MCF 10A (cell line): Measurements from ENCODE around the gene PRKAR2B. TPM values are rescaled to one million over a fixed set of nuclear protein-coding genes. Genes with fewer than 3 reads are reported as not detected.

Experiments used
- BruUV-seq: library from RNA; stranded (reverse); fragments of 400-500 nt; replicated peaks from 2 replicates; lab custom pipeline; 2021; lab: Mats Ljungman, UMichigan
- CTCF ChIA-PET: fragments of 300-600 bp; sonication (Branson Sonifier 250); formaldehyde crosslinking; extraction: SDS; loops from one replicate; lab custom pipeline; 2021; ENCODE audit warnings: antibody characterized with exemption, inconsistent platforms; lab: Yijun Ruan, JAX
- POLR2A ChIA-PET: fragments of 300-600, 350-650 bp; sonication (Branson Sonifier 250); formaldehyde crosslinking; extraction: SDS; loops from one replicate; lab custom pipeline; 2020; ENCODE audit warnings: antibody characterized with exemption, inconsistent platforms; lab: Yijun Ruan, JAX
- DNase-seq: peaks from one replicate; pipeline ENCODE4 v3.0.0-alpha.2; 2018; ENCODE audit not compliant: unreplicated experiment
- H3K27ac Mint-ChIP-seq: one replicate; pipeline ENCODE4 v1.8.0; 2022; ENCODE audit warnings: mild to moderate bottlenecking, low read depth, mixed read lengths; ENCODE audit not compliant: unreplicated experiment
- H3K27me3 Mint-ChIP-seq: one replicate; pipeline ENCODE4 v1.8.0; 2022; ENCODE audit warnings: mixed read lengths; ENCODE audit not compliant: insufficient read depth, unreplicated experiment
- H3K36me3 Mint-ChIP-seq: one replicate; pipeline ENCODE4 v1.8.0; 2022; ENCODE audit warnings: mild to moderate bottlenecking, moderate library complexity, mixed read lengths; ENCODE audit not compliant: insufficient read depth, unreplicated experiment
- H3K4me1 Mint-ChIP-seq: one replicate; pipeline ENCODE4 v1.8.0; 2022; ENCODE audit warnings: mixed read lengths; ENCODE audit not compliant: insufficient read depth, unreplicated experiment
- H3K4me3 Mint-ChIP-seq: one replicate; pipeline ENCODE4 v1.8.0; 2022; ENCODE audit warnings: mild to moderate bottlenecking, moderate library complexity, mixed read lengths; ENCODE audit not compliant: unreplicated experiment
- H3K9me3 Mint-ChIP-seq: one replicate; pipeline ENCODE4 v1.8.0; 2022; ENCODE audit warnings: mixed read lengths; ENCODE audit not compliant: unreplicated experiment
- intact Hi-C: fragments of 100-400 bp; cut with micrococcal nuclease; formaldehyde crosslinking; loops from 2 replicates; pipeline ENCODE4 v1.14.1; 2022
- total RNA-seq: library from RNA; stranded (reverse); gene quantifications from 2 replicates; pipeline ENCODE4 v1.2.3, GENCODE V29; 2022
- TF ChIP-seq, protein P1 (sequence below): fragments of 200-600 bp; IDR thresholded peaks from one replicate; pipeline ENCODE4 v1.8.0; 2022; ENCODE audit warnings: antibody characterized with exemption, mild to moderate bottlenecking; ENCODE audit not compliant: unreplicated experiment

Gene PRKAR2B
- total RNA-seq, 1 experiment from 2014 or later, result not detected

DNA sequence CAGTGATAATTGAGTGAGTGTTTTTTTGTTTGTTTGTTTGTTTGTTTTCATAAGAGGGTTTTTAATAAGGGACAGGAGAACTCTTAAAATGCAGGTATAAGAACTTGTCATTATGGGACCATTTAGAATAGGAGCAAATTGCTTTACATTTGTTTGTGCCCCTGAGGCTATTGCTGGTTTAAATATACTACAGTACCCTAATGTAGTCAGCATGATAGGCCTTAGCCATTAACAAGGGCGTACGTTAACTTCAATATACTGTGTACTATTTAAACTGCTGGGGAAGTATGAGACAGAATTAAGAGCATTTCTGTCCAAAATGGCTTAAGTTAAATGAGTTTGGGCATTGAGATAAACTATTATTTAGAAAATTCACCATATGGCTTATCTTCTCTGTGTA, 26.2 kb downstream of the PRKAR2B start:
- H3K27ac Mint-ChIP-seq, result no peak overlapping the region
- no peaks in the 10 kb centered on the region for H3K4me1 Mint-ChIP-seq
- H3K9me3 Mint-ChIP-seq, result no peaks in the 10 kb centered on the region
- no TSS peak for BruUV-seq
- H3K36me3 Mint-ChIP-seq, result no peaks in the 10 kb centered on the region
- no peak overlapping the region for H3K4me3 Mint-ChIP-seq
- TF ChIP-seq, protein P1, sequence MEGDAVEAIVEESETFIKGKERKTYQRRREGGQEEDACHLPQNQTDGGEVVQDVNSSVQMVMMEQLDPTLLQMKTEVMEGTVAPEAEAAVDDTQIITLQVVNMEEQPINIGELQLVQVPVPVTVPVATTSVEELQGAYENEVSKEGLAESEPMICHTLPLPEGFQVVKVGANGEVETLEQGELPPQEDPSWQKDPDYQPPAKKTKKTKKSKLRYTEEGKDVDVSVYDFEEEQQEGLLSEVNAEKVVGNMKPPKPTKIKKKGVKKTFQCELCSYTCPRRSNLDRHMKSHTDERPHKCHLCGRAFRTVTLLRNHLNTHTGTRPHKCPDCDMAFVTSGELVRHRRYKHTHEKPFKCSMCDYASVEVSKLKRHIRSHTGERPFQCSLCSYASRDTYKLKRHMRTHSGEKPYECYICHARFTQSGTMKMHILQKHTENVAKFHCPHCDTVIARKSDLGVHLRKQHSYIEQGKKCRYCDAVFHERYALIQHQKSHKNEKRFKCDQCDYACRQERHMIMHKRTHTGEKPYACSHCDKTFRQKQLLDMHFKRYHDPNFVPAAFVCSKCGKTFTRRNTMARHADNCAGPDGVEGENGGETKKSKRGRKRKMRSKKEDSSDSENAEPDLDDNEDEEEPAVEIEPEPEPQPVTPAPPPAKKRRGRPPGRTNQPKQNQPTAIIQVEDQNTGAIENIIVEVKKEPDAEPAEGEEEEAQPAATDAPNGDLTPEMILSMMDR, result no peak
- POLR2A ChIA-PET, result no interaction called here
- H3K27me3 Mint-ChIP-seq, result peaks cover 46% of the 10 kb centered on the region
- no peak for DNase-seq
- intact Hi-C loops, result no loop called here
- CTCF ChIA-PET, result interaction anchor here (0.6 kb wide), 1 partner anchor 212 kb away, joined by 5 read pairs; no protein-coding TSS in a partner anchor

DNA sequence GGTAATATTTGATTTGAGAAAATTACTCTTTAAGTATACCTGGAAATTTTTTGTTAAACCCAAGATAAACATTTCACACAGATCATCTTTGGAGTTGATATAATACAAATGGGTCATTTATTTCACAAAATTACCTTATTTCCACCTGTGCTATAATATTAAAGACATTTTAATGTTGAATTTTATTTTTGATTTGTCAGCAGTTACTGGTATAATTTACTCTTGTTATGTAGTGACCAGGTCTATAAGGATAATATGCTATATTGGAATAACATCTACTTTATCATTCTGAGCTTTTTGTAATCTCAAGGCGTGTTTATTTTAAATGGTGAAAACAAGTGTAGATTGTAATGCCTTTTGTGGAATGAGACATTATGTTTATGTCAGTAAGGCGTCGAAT, 26.6 kb downstream of the PRKAR2B start:
- no peak overlapping the region for H3K27ac Mint-ChIP-seq

DNA sequence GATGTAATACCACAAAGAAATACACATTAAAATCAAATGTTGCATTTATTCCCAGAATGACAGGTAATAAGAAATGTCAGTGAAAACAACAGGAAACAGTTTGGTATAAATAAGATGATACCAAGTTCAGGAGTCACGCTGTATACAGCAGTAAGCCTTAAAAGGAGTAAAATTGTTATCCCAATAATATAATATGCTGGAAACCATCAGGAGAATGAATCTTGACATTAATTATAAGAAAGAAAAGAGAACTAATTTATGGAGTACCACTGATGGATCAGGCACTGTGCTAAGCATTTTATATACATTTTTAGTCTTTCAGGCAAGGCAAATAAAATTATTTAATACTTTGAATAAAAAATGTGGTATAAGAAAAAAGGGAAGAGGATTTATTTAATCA, 27.6 kb downstream of the PRKAR2B start:
- H3K27me3 Mint-ChIP-seq, result peaks cover 59% of the 10 kb centered on the region
- intact Hi-C loops, result no loop called here
- H3K36me3 Mint-ChIP-seq, result no peaks in the 10 kb centered on the region
- H3K4me1 Mint-ChIP-seq, result no peaks in the 10 kb centered on the region
- TF ChIP-seq, protein P1, result no peak
- POLR2A ChIA-PET, result no interaction called here
- CTCF ChIA-PET, result no interaction called here
- DNase-seq, result no peak
- H3K27ac Mint-ChIP-seq, result no peak overlapping the region
- no peak overlapping the region for H3K4me3 Mint-ChIP-seq
- BruUV-seq, result no TSS peak
- no peaks in the 10 kb centered on the region for H3K9me3 Mint-ChIP-seq

More for the DNA sequence above, 26.6 kb downstream of the PRKAR2B start:
- H3K36me3 Mint-ChIP-seq, result no peaks in the 10 kb centered on the region
- TF ChIP-seq, protein P1, result no peak
- intact Hi-C loops, result no loop called here
- no TSS peak for BruUV-seq
- ChIA-PET POLR2A (no interaction called here), CTCF (no interaction called here)
- H3K4me3 Mint-ChIP-seq, result no peak overlapping the region
- H3K4me1 Mint-ChIP-seq, result no peaks in the 10 kb centered on the region
- no peaks in the 10 kb centered on the region for H3K9me3 Mint-ChIP-seq
- DNase-seq, result no peak
- H3K27me3 Mint-ChIP-seq, result peaks cover 49% of the 10 kb centered on the region

DNA sequence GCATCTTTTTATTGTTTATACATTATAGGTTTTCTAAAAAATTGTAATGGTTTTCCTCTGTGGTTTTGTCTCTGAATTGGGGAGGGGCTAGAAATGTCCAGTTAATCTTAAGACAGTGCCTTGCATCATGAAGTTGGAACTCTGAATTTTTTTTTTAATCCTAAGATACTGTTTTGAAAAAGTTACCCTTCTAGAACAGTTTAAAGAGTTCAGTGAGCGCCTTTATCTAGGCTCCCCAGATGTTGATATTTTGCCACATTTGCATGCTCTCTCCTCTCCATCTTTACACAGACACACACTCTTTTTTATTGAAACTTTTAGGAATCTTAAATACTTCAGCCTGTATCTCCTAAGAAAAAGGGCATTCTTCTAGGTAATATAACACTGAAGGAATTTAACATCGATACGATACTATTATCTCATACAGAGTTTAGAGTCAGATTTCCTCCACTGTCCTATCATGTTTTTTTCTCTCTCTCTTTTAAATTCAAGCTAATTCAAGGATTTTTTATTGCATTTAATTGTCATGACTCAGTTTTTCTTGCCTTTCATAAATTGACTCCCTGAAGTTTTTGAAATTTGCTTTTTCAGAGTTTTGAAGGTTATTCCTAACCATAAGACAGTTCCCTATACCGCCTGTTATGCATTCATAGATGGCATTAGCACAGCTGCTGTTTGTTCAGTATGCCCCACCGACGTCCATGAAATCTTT, 31.5 kb downstream of the PRKAR2B start:
- BruUV-seq, result no TSS peak
- no peak overlapping the region for H3K27ac Mint-ChIP-seq
- intact Hi-C loops, result no loop called here
- H3K9me3 Mint-ChIP-seq, result no peaks in the 10 kb centered on the region
- POLR2A ChIA-PET, result interaction anchor here (0.6 to 0.7 kb wide), 2 partner anchors 52 to 66 kb away, joined by 3 to 4 read pairs; no protein-coding TSS in a partner anchor
- TF ChIP-seq, protein P1, result no peak
- no peak overlapping the region for H3K4me3 Mint-ChIP-seq
- DNase-seq, result no peak
- no peaks in the 10 kb centered on the region for H3K4me1 Mint-ChIP-seq
- CTCF ChIA-PET, result no interaction called here
- no peaks in the 10 kb centered on the region for H3K36me3 Mint-ChIP-seq
- H3K27me3 Mint-ChIP-seq, result peaks cover 50% of the 10 kb centered on the region
